Endodermal cell (in vitro differentiated cells): ENCODE results near the gene ARHGAP11A. TPM values are rescaled to one million over a fixed set of nuclear protein-coding genes. Genes with fewer than 3 reads are reported as not detected.

ENCODE experiments used
- DNase-seq: peaks from one replicate; pipeline ENCODE4 v3.0.0-alpha.2; 2017
- H3K27ac ChIP-seq: 2 replicates; pipeline ENCODE4 v1.5.1; 2013; ENCODE audit warnings: mild to moderate bottlenecking, low read depth, low read length, moderate library complexity
- H3K27me3 ChIP-seq: 2 replicates; pipeline ENCODE4 v1.6.1; 2013; ENCODE audit warnings: mild to moderate bottlenecking, low read length, moderate library complexity; ENCODE audit not compliant: insufficient read depth, control insufficient read depth, poor library complexity, severe bottlenecking
- H3K36me3 ChIP-seq: 2 replicates; pipeline ENCODE4 v1.7.0; 2013; ENCODE audit warnings: mild to moderate bottlenecking, low read length, moderate library complexity; ENCODE audit not compliant: control insufficient read depth, insufficient read depth
- H3K4me1 ChIP-seq: one replicate; pipeline ENCODE4 v1.7.0; 2013; ENCODE audit warnings: low read length; ENCODE audit not compliant: control insufficient read depth, insufficient read depth
- H3K4me3 ChIP-seq: 2 replicates; pipeline ENCODE4 v1.5.1; 2013; ENCODE audit warnings: mild to moderate bottlenecking, low read length, moderate library complexity
- H3K9ac ChIP-seq: 2 replicates; pipeline ENCODE4 v1.6.1; 2013; ENCODE audit warnings: mild to moderate bottlenecking, low read length, moderate library complexity; ENCODE audit not compliant: poor library complexity, severe bottlenecking; ENCODE audit errors: extremely low read depth
- H3K9me3 ChIP-seq: 2 replicates; pipeline ENCODE4 v1.6.1; 2013; ENCODE audit warnings: mild to moderate bottlenecking, low read length, moderate library complexity; ENCODE audit not compliant: control insufficient read depth
- H3K27ac Mint-ChIP-seq: 2 replicates; pipeline ENCODE4 v1.8.0; 2020; ENCODE audit warnings: mixed read lengths
- H3K27me3 Mint-ChIP-seq: 2 replicates; pipeline ENCODE4 v1.8.0; 2021; ENCODE audit warnings: mild to moderate bottlenecking, mixed read lengths; ENCODE audit not compliant: insufficient read depth
- H3K36me3 Mint-ChIP-seq: 2 replicates; pipeline ENCODE4 v1.8.0; 2020; ENCODE audit warnings: low read depth, mixed read lengths
- H3K4me1 Mint-ChIP-seq: 2 replicates; pipeline ENCODE4 v1.8.0; 2020; ENCODE audit warnings: mixed read lengths
- H3K4me3 Mint-ChIP-seq: 2 replicates; pipeline ENCODE4 v1.8.0; 2020; ENCODE audit warnings: mild to moderate bottlenecking, moderate library complexity, mixed read lengths
- H3K9me3 Mint-ChIP-seq: 2 replicates; pipeline ENCODE4 v1.8.0; 2020; ENCODE audit warnings: mild to moderate bottlenecking, mixed read lengths
- CTCF ChIP-seq: fragments of 200-600 bp; sonication (generic); conservative IDR thresholded peaks from 2 replicates; pipeline ENCODE4 v1.5.0; 2021; ENCODE audit warnings: antibody characterized with exemption, mild to moderate bottlenecking
- WGBS, 2 experiments: methylation state at CpG; one replicate each; pipeline versions ENCODE4 v1.1.5 to v1.1.7; 2013; ENCODE audit warnings: missing lambda C conversion rate in 2 of 2, mixed read lengths in 1 of 2; ENCODE audit not compliant: insufficient coverage in 1 of 2, insufficient read length in 1 of 2; 5-methylcytosine and 5-hydroxymethylcytosine counted together
- total RNA-seq, 2 donors: library from RNA; stranded (reverse); fragmentation: NEBNext Ultra II Directional in 1 of 2; extraction: Animal tissue kit (Norgen Biotek cat#: 25700) in 1 of 2; gene quantifications; 2 replicates in 1 of 2; 3 replicates in 1 of 2; pipeline ENCODE4 v1.2.1, GENCODE V29; 2021

Gene ARHGAP11A
- total RNA-seq, 2 donors from 2014 or later = 61.0 to 107 TPM

- no peak for TF ChIP-seq CTCF
- no peak overlapping the region for H3K27ac ChIP-seq
- Mint-ChIP-seq H3K4me1 (peaks cover 5% of the 10 kb centered on the region), H3K9me3 (peaks cover 10% of the 10 kb centered on the region), H3K36me3 (peaks cover 6% of the 10 kb centered on the region), H3K27ac (no peak overlapping the region), H3K27me3 (peaks cover 3% of the 10 kb centered on the region), H3K4me3 (no peak overlapping the region)
- no peak overlapping the region for H3K4me3 ChIP-seq
- 83 to 88% methylated on average over 1 to 3 of the region's 5 CpGs for WGBS, 2 experiments
- H3K36me3 ChIP-seq = no peaks in the 10 kb centered on the region
- DNase-seq = no peak
- H3K4me1 ChIP-seq = no peaks in the 10 kb centered on the region
- H3K9ac ChIP-seq = no peak overlapping the region
- no peaks in the 10 kb centered on the region for H3K9me3 ChIP-seq
- no peaks in the 10 kb centered on the region for H3K27me3 ChIP-seq
Observed at GRCh38 chr15:32687556-32687955, 72.3 kb downstream of the ARHGAP11A start.

DNA sequence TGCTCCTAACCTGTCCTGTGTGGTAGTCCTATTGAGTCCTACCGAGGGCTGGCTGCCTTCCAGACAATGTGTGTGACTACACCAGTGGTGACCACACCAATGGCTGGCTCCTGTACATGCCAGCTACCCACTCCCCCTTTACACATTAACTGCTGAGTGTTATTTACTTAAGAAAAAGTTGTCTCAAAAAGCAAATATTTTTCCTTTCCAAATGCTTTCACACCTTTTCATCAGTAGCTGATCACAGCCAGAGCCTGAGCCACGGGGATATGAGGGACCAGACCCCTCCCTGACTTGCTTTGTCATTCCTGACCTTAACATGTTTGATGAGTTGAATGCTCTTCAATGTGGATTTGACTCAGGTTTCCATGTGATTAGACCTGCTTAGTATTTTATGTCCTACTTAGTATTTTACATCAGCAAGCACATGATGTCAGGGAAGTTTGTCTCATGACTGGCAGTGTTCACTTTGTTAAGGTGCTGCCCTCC, 72.9 kb downstream of the ARHGAP11A start:
- Histone ChIP-seq H3K9ac (no peak overlapping the region), H3K27ac (no peak overlapping the region), H3K36me3 (no peaks in the 10 kb centered on the region), H3K27me3 (no peaks in the 10 kb centered on the region), H3K4me1 (no peaks in the 10 kb centered on the region), H3K9me3 (no peaks in the 10 kb centered on the region), H3K4me3 (no peak overlapping the region)
- Mint-ChIP-seq H3K4me1 (peaks cover 5% of the 10 kb centered on the region), H3K27ac (no peak overlapping the region), H3K27me3 (peaks cover 3% of the 10 kb centered on the region), H3K36me3 (peaks cover 6% of the 10 kb centered on the region), H3K9me3 (peaks cover 10% of the 10 kb centered on the region), H3K4me3 (no peak overlapping the region)
- WGBS, 2 experiments = 80 to 88% methylated on average over 2 of the region's 2 CpGs
- DNase-seq = no peak
- no peak for TF ChIP-seq CTCF

Other genes starting within 250 kb of the ARHGAP11A start
- under 1 TPM; 0.20 to 0.91 TPM for gene GOLGA8K, start 212.2 kb upstream of the ARHGAP11A start, total RNA-seq
- gene GOLGA8O, start 159.9 kb upstream of the ARHGAP11A start, total RNA-seq = 1 to 10 TPM in 1 of 2 donors, not detected in 1; 1.0 TPM
- gene GOLGA8N, start 22.0 kb upstream of the ARHGAP11A start, total RNA-seq = 1 to 10 TPM; 1.1 to 3.7 TPM
- gene SCG5, start 26.2 kb downstream of the ARHGAP11A start, total RNA-seq = 10 to 100 TPM; 10.9 to 17.2 TPM
- 1 to 10 TPM in 1 of 2 donors, under 1 TPM in 1; 0.62 to 2.7 TPM for gene GREM1, start 102.5 kb downstream of the ARHGAP11A start, total RNA-seq